Hepatocyte (in vitro differentiated cells): ENCODE results near the gene KCNJ15.

ENCODE experiments used
- EZH2 ChIP-seq: fragments of 200-600 bp; sonication (generic); IDR thresholded peaks from 2 replicates; pipeline ENCODE4 v1.6.1; 2016; ENCODE audit warnings: antibody characterized with exemption, mild to moderate bottlenecking, borderline replicate concordance
- EZH2phosphoT487 ChIP-seq: fragments of 200-600 bp; sonication (generic); IDR thresholded peaks from one replicate; pipeline ENCODE4 v1.6.1; 2018; ENCODE audit warnings: antibody characterized with exemption, mild to moderate bottlenecking, low read depth, moderate library complexity; ENCODE audit not compliant: unreplicated experiment, severe bottlenecking
- TF ChIP-seq, protein P1 (sequence below): fragments of 200-600 bp; sonication (generic); IDR thresholded peaks from 2 replicates; pipeline ENCODE4 v1.5.1; 2016; ENCODE audit warnings: antibody characterized with exemption, mild to moderate bottlenecking; ENCODE audit not compliant: poor library complexity

DNA sequence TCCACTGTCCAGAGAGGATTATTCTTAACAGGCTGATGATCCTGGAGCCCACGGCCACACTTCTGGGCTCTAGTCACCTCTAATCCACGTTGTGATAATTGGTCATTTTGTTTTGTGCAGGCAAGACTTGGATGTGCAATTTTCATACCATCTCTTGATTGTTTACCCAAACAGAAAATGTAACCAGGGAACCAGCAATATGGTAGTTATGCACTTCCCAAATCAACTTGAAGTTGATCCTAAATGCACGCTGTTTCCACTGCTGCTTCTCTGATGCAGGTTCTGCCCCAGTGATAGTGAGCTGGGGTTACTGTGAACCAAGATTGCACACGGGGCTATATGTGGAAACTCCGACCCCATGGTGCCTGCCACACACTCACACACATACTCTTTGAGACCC, 14.7 kb upstream of the KCNJ15 start:
- TF ChIP-seq, protein P1, sequence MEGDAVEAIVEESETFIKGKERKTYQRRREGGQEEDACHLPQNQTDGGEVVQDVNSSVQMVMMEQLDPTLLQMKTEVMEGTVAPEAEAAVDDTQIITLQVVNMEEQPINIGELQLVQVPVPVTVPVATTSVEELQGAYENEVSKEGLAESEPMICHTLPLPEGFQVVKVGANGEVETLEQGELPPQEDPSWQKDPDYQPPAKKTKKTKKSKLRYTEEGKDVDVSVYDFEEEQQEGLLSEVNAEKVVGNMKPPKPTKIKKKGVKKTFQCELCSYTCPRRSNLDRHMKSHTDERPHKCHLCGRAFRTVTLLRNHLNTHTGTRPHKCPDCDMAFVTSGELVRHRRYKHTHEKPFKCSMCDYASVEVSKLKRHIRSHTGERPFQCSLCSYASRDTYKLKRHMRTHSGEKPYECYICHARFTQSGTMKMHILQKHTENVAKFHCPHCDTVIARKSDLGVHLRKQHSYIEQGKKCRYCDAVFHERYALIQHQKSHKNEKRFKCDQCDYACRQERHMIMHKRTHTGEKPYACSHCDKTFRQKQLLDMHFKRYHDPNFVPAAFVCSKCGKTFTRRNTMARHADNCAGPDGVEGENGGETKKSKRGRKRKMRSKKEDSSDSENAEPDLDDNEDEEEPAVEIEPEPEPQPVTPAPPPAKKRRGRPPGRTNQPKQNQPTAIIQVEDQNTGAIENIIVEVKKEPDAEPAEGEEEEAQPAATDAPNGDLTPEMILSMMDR = no peak
- TF ChIP-seq EZH2phosphoT487 = no peak
- no peak for TF ChIP-seq EZH2
